Heart left ventricle (tissue), 13 donors: ENCODE measurements around the gene TROAP.

Experiments used
- CTCF ChIP-seq, 12 donors: fragments of 200-600 bp; sonication (generic) in 4 of 12; IDR thresholded peaks; one replicate each; pipeline versions ENCODE4 v1.5.0 to v1.8.0; 2018 to 2022; ENCODE audit warnings: antibody characterized with exemption in 12 of 12, mild to moderate bottlenecking in 5 of 12
- POLR2A ChIP-seq, 2 donors: fragments of 450-650 bp; IDR thresholded peaks; one replicate each; pipeline ENCODE4 v1.6.1; 2017; ENCODE audit warnings: antibody characterized with exemption in 2 of 2, mild to moderate bottlenecking in 2 of 2, moderate library complexity in 2 of 2
- donor health status: ischemic (EF 13 %, LVEDD 7.1; RV severe dilation, severe dysfunction).
- donor health status: DM: no; HTN: yes; CAD: no.
- donor health status: DM: no; HTN: no; CAD: no.
- donor health status: ischemic (EF 25% LVEDD 6.9; RV normal size, moderate dysfunction).
- donor health status: ischemic (EF 25% LVEDD 5.7; RV mildly dilated, moderate dysfunction).
- donor health status: ischemic (EF 35%, LVEDD 5.7; RV mildly dilated, moderate dysfunction).
- donor health status: nonischemic (EF 11% LVEDD 7.7; RV severe dilation, severe dysfunction).
- donor health status: DM: yes; HTN: yes; CAD: no.
- donor health status: PGD.
- donor health status: ischemic (EF 29% LVEDD 5.4; RV normal size, mild dysfunction).
- donor health status: nonischemic (EF 23%, LVEDD 6.1; RV moderate dilation, normal function).

- TF ChIP-seq POLR2A (IDR thresholded peaks at IDR 0.05) (no peak), CTCF (IDR thresholded peaks at IDR 0.05) (peak in 3 of 12 donors; percentile 2 to 7 (median 6))
These were observed 26.0 kb upstream of the TROAP start for GRCh38 chr12:49296836-49297694.
